GM12878 (cell line): Measurements from ENCODE around the gene SRGAP1. TPM values are rescaled to one million over a fixed set of nuclear protein-coding genes. Genes with fewer than 3 reads are reported as not detected.

ENCODE experiments used
- BCL11A ChIP-seq: IDR thresholded peaks from 2 replicates; pipeline ENCODE4 v1.6.1; 2011; ENCODE audit warnings: low read depth, low read length
- BRCA1 ChIP-seq: IDR thresholded peaks from 2 replicates; pipeline ENCODE4 v1.6.1; 2011; ENCODE audit warnings: low read depth, low read length, improper control_type of control experiment
- CBFB ChIP-seq: IDR thresholded peaks from 2 replicates; pipeline ENCODE4 v1.6.1; 2016; ENCODE audit warnings: antibody characterized with exemption, low read depth
- CHD2 ChIP-seq: IDR thresholded peaks from 2 replicates; pipeline ENCODE4 v1.6.1; 2011; ENCODE audit warnings: low read depth, low read length, improper control_type of control experiment, borderline replicate concordance
- CREB1 ChIP-seq: IDR thresholded peaks from 2 replicates; pipeline ENCODE4 v1.6.1; 2012; ENCODE audit warnings: low read depth, mild to moderate bottlenecking, inconsistent platforms
- CREM ChIP-seq: IDR thresholded peaks from 2 replicates; pipeline ENCODE4 v1.6.1; 2014; ENCODE audit warnings: antibody characterized with exemption, low read depth
- E2F8 ChIP-seq: fragments of 450-650 bp; IDR thresholded peaks from 2 replicates; pipeline ENCODE4 v1.6.1; 2018; ENCODE audit warnings: mild to moderate bottlenecking, low read depth, moderate library complexity; ENCODE audit not compliant: partially characterized antibody
- FOS ChIP-seq: IDR thresholded peaks from 3 replicates; pipeline ENCODE4 v1.6.1; 2011; ENCODE audit warnings: borderline replicate concordance; ENCODE audit not compliant: insufficient read length; ENCODE audit errors: extremely low read depth
- GABPA ChIP-seq: IDR thresholded peaks from 2 replicates; pipeline ENCODE4 v1.6.1; 2014; ENCODE audit warnings: antibody characterized with exemption, low read depth, mild to moderate bottlenecking, inconsistent platforms
- IKZF2 ChIP-seq, 2 experiments: fragments of 450-650 bp; IDR thresholded peaks; 2 replicates each; pipeline ENCODE4 v1.6.1; 2017; ENCODE audit warnings: mild to moderate bottlenecking in 2 of 2, moderate library complexity in 2 of 2
- NFIC ChIP-seq: IDR thresholded peaks from 2 replicates; pipeline ENCODE4 v1.6.1; 2012; ENCODE audit warnings: low read depth, mild to moderate bottlenecking, inconsistent platforms, low read length, moderate library complexity
- NR2C2 ChIP-seq: IDR thresholded peaks from 2 replicates; pipeline ENCODE4 v1.6.1; 2011; ENCODE audit warnings: borderline replicate concordance, low read depth; ENCODE audit not compliant: control insufficient read depth, insufficient read length
- PAX8 ChIP-seq: fragments of 450-650 bp; IDR thresholded peaks from 2 replicates; pipeline ENCODE4 v1.6.1; 2017; ENCODE audit warnings: mild to moderate bottlenecking, moderate library complexity
- POLR2AphosphoS5 ChIP-seq: IDR thresholded peaks from 2 replicates; pipeline ENCODE4 v1.6.1; 2011; ENCODE audit warnings: mild to moderate bottlenecking, low read length, inconsistent platforms
- SREBF1 ChIP-seq: IDR thresholded peaks from 2 replicates; pipeline ENCODE4 v1.6.1; 2012; ENCODE audit warnings: mild to moderate bottlenecking, low read length
- STAT3 ChIP-seq: IDR thresholded peaks from 2 replicates; pipeline ENCODE4 v1.6.1; 2011; ENCODE audit warnings: low read depth, low read length, improper control_type of control experiment
- ZNF274 ChIP-seq: IDR thresholded peaks from one replicate; pipeline ENCODE4 v1.8.0; 2011; ENCODE audit not compliant: insufficient read length, insufficient read depth
- ZSCAN29 ChIP-seq: fragments of 450-650 bp; IDR thresholded peaks from 2 replicates; pipeline ENCODE4 v1.6.1; 2017; ENCODE audit warnings: mild to moderate bottlenecking, moderate library complexity
- polyA plus RNA-seq, 11 experiments: library from polyadenylated mRNA; depleted of rRNA in 4 of 11; unstranded in 6 of 11; stranded (reverse) in 5 of 11; fragments of >200 nt; fragmentation: Nextera tagmentation in 4 of 11; fragmentation: Illumina TruSeq in 1 of 11; extraction: Ambion mirVana in 4 of 11; extraction: Trizol in 1 of 11; gene quantifications; 1 replicate in 1 of 11; 2 replicates in 10 of 11; pipeline versions ENCODE4 v1.2.1 to v1.2.3, GENCODE V29; 2011 to 2016; ENCODE audit warnings: inconsistent platforms in 2 of 11, missing spikeins in 2 of 11, low read depth in 1 of 11
- total RNA-seq, 4 experiments: library from RNA; depleted of rRNA in 3 of 4; stranded (reverse); fragments of >200 nt in 3 of 4; fragmentation: Illumina TruSeq in 1 of 4; extraction: Trizol in 1 of 4; gene quantifications; 2 replicates each; pipeline versions ENCODE4 v1.2.1 to v1.2.3, GENCODE V29; 2013 to 2021
- TF ChIP-seq, protein P1 (sequence below): IDR thresholded peaks from 2 replicates; pipeline ENCODE4 v1.6.1; 2012; ENCODE audit warnings: improper control_type of control experiment, low read depth, low read length; ENCODE audit not compliant: insufficient replicate concordance
- TF ChIP-seq, protein P2 (sequence below), 3 experiments: IDR thresholded peaks in 2 of 3; conservative IDR thresholded peaks in 1 of 3; 2 replicates each; pipeline ENCODE4 v1.5.1; 2011; ENCODE audit warnings: low read depth in 3 of 3, low read length in 3 of 3, mild to moderate bottlenecking in 3 of 3, control low read depth in 2 of 3, moderate library complexity in 2 of 3, inconsistent platforms in 1 of 3, mixed read lengths in 1 of 3; ENCODE audit not compliant: control insufficient read depth in 2 of 3, insufficient read depth in 1 of 3; ENCODE audit errors: extremely low read depth in 1 of 3

SRGAP1 gene
- total and polyA plus RNA-seq, 10 of the 15 experiments (the other 5 are each of a cell fraction or from before 2014, with no cell fraction given), result 0.16 to 0.85 (median 0.46) TPM

DNA sequence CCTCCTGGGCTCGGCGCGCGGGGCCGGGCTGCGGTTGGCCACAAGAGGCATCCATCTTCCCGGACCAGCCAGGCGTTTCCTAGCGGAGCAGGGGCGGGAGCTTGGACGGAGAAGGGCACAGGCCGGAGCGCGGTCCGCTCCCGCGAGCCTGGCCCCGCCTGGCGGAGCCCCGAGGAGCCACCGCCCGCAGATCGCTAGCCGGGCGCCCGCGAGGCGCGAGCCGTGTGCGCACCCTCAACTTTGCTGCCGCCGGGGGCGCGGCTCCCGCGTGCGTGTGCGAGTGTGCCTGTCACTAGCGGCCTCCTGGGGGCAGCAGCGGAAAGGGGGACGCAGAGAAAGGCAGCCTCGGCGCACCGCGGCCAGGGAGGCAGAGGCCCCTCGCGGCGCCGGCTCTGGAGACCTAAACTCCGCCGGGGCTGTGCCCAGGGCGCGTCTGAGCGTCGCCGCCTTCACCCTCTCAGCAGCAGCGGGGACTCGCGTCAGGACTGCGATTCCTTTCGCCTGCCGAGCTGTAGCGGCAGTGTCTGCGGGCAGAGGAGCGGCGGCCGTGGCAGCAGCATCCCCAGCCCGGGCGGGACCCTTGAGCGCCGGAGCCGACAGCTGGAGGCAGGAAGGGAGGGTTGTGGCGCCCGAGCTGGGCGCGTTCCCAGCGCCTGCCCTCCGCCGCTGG, 644 bp upstream of the SRGAP1 start (continued):
- TF ChIP-seq CREB1 (peak; percentile 41; the same call in 1 of the 2 replicates), CHD2 (no peak), STAT3 (no peak), BCL11A (no peak), CREM (peak; percentile 63), NFIC (no peak), ZSCAN29 (0 out of 2 replicates have a peak, but pooled peaks have one; percentile 51), NR2C2 (no peak), POLR2AphosphoS5 (no peak), BRCA1 (no peak), FOS (no peak), CBFB (no peak), IKZF2 (IDR thresholded peaks at IDR 0.05) (no peak), E2F8 (no peak), ZNF274 (no peak), PAX8 (no peak), GABPA (no peak), SREBF1 (no peak)
- TF ChIP-seq, protein P1, sequence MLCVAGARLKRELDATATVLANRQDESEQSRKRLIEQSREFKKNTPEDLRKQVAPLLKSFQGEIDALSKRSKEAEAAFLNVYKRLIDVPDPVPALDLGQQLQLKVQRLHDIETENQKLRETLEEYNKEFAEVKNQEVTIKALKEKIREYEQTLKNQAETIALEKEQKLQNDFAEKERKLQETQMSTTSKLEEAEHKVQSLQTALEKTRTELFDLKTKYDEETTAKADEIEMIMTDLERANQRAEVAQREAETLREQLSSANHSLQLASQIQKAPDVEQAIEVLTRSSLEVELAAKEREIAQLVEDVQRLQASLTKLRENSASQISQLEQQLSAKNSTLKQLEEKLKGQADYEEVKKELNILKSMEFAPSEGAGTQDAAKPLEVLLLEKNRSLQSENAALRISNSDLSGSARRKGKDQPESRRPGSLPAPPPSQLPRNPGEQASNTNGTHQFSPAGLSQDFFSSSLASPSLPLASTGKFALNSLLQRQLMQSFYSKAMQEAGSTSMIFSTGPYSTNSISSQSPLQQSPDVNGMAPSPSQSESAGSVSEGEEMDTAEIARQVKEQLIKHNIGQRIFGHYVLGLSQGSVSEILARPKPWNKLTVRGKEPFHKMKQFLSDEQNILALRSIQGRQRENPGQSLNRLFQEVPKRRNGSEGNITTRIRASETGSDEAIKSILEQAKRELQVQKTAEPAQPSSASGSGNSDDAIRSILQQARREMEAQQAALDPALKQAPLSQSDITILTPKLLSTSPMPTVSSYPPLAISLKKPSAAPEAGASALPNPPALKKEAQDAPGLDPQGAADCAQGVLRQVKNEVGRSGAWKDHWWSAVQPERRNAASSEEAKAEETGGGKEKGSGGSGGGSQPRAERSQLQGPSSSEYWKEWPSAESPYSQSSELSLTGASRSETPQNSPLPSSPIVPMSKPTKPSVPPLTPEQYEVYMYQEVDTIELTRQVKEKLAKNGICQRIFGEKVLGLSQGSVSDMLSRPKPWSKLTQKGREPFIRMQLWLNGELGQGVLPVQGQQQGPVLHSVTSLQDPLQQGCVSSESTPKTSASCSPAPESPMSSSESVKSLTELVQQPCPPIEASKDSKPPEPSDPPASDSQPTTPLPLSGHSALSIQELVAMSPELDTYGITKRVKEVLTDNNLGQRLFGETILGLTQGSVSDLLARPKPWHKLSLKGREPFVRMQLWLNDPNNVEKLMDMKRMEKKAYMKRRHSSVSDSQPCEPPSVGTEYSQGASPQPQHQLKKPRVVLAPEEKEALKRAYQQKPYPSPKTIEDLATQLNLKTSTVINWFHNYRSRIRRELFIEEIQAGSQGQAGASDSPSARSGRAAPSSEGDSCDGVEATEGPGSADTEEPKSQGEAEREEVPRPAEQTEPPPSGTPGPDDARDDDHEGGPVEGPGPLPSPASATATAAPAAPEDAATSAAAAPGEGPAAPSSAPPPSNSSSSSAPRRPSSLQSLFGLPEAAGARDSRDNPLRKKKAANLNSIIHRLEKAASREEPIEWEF, result no peak
- TF ChIP-seq, protein P2, sequence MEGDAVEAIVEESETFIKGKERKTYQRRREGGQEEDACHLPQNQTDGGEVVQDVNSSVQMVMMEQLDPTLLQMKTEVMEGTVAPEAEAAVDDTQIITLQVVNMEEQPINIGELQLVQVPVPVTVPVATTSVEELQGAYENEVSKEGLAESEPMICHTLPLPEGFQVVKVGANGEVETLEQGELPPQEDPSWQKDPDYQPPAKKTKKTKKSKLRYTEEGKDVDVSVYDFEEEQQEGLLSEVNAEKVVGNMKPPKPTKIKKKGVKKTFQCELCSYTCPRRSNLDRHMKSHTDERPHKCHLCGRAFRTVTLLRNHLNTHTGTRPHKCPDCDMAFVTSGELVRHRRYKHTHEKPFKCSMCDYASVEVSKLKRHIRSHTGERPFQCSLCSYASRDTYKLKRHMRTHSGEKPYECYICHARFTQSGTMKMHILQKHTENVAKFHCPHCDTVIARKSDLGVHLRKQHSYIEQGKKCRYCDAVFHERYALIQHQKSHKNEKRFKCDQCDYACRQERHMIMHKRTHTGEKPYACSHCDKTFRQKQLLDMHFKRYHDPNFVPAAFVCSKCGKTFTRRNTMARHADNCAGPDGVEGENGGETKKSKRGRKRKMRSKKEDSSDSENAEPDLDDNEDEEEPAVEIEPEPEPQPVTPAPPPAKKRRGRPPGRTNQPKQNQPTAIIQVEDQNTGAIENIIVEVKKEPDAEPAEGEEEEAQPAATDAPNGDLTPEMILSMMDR (IDR thresholded peaks at IDR 0.05 in 2 of 3, conservative IDR thresholded peaks at IDR 0.05 in 1 of 3; ENCODE audit: control insufficient read depth in 2 of 3, extremely low read depth in 1 of 3, insufficient read depth in 1 of 3, low read depth in 3 of 3, low read length in 3 of 3), result peak; percentile 93 to 98 (median 94)
